ENCODE measurements around the gene DRD4. TPM values are rescaled to one million over a fixed set of nuclear protein-coding genes. Genes with fewer than 3 reads are reported as not detected.

Gene DRD4
- total and polyA plus RNA-seq, 2 of the 13 experiments (the other 11 are each of a cell fraction or from before 2014, with no cell fraction given), result 0.09 to 0.13 TPM

DNA sequence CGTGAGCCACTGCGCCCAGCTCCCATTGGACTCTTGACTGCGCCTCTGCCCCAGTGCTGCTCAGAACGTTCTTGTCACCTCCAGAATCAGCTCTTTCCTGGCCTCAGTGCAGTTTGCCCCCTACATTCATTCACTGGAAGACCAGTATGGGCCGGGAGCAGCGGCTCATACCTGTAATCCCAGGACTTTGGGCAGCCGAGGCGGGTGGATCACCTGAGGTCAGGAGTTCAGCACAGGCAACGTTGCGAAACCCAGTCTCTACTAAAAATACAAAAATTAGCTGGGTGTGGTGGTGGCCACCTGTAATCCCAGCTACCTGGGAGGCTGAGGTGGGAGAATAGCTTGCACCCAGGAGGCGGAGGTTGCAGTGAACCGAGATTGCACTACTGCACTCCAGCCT, 17.4 kb downstream of the DRD4 start (continued):
- TF ChIP-seq ZNF331 (CRISPR knock-in tag; IDR thresholded peaks at IDR 0.05) (peak; percentile 37; the same call in 1 of the 2 replicates), ZMYM2 (CRISPR knock-in tag; IDR thresholded peaks at IDR 0.05) (0 out of 2 replicates have a peak, but pooled peaks have one; percentile 65), RXRA (CRISPR knock-in tag; IDR thresholded peaks at IDR 0.05) (peak; percentile 89; the same call in 1 of the 2 replicates), PITX1 (CRISPR knock-in tag; IDR thresholded peaks at IDR 0.05) (peak; percentile 66), HNF4A (CRISPR knock-in tag; IDR thresholded peaks at IDR 0.05) (peak; percentile 83), ZNF264 (CRISPR knock-in tag; IDR thresholded peaks at IDR 0.05) (0 out of 2 replicates have a peak, but pooled peaks have one; percentile 40), NR2F1 (CRISPR knock-in tag; IDR thresholded peaks at IDR 0.05) (peak; percentile 52 to 60; a peak in 3 of 4 replicates), RARA (CRISPR knock-in tag; IDR thresholded peaks at IDR 0.05) (peak; percentile 91), ZNF460 (CRISPR knock-in tag; IDR thresholded peaks at IDR 0.05; ENCODE audit: borderline replicate concordance) (peak; percentile 99), NR2C2 (CRISPR knock-in tag; IDR thresholded peaks at IDR 0.05; ENCODE audit: borderline replicate concordance) (peak; percentile 17; the same call in 1 of the 2 replicates)
- TF ChIP-seq, protein P1, sequence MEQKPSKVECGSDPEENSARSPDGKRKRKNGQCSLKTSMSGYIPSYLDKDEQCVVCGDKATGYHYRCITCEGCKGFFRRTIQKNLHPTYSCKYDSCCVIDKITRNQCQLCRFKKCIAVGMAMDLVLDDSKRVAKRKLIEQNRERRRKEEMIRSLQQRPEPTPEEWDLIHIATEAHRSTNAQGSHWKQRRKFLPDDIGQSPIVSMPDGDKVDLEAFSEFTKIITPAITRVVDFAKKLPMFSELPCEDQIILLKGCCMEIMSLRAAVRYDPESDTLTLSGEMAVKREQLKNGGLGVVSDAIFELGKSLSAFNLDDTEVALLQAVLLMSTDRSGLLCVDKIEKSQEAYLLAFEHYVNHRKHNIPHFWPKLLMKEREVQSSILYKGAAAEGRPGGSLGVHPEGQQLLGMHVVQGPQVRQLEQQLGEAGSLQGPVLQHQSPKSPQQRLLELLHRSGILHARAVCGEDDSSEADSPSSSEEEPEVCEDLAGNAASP (CRISPR knock-in tag; IDR thresholded peaks at IDR 0.05; ENCODE audit: borderline replicate concordance), result peak; percentile 70; the same call in 1 of the 2 replicates

Measured in HepG2 (cell line).